SU-DHL-6 (cell line): ENCODE results near the gene BET1.

Experiments
- CTCF ChIP-seq: fragments of 200-600 bp; sonication (generic); IDR thresholded peaks from one replicate; pipeline ENCODE4 v1.5.1; 2017; ENCODE audit warnings: antibody characterized with exemption, mild to moderate bottlenecking, low read length, moderate library complexity; ENCODE audit not compliant: insufficient read depth, poor library complexity, severe bottlenecking
- EZH2phosphoT487 ChIP-seq: fragments of 200-600 bp; sonication (generic), shearing (Covaris generic); conservative IDR thresholded peaks from 2 replicates; pipeline ENCODE4 v1.6.1; 2018; ENCODE audit warnings: mild to moderate bottlenecking, antibody characterized with exemption, low read length, moderate library complexity, mixed read lengths

- TF ChIP-seq CTCF (no peak), EZH2phosphoT487 (no peak)
These were observed 39.3 kb downstream of the BET1 start for GRCh38 chr7:93964813-93965212.
